Endothelial cell (in vitro differentiated cells): ENCODE measurements around the gene CYSLTR2. TPM values are rescaled to one million over a fixed set of nuclear protein-coding genes. Genes with fewer than 3 reads are reported as not detected.

ENCODE experiments used
- DNase-seq: peaks from one replicate; pipeline ENCODE4 v3.0.0; 2021; ENCODE audit warnings: low spot score
- H3K27ac Mint-ChIP-seq: one replicate; pipeline ENCODE4 v1.8.0; 2021; ENCODE audit warnings: mixed read lengths, inconsistent platforms; ENCODE audit not compliant: unreplicated experiment
- H3K27me3 Mint-ChIP-seq: one replicate; pipeline ENCODE4 v1.8.0; 2021; ENCODE audit warnings: mild to moderate bottlenecking, moderate library complexity, mixed read lengths, inconsistent platforms; ENCODE audit not compliant: unreplicated experiment
- H3K36me3 Mint-ChIP-seq: one replicate; pipeline ENCODE4 v1.8.0; 2021; ENCODE audit warnings: mild to moderate bottlenecking, low read depth, mixed read lengths, inconsistent platforms; ENCODE audit not compliant: unreplicated experiment
- H3K4me1 Mint-ChIP-seq: one replicate; pipeline ENCODE4 v1.8.0; 2021; ENCODE audit warnings: mild to moderate bottlenecking, mixed read lengths, inconsistent platforms; ENCODE audit not compliant: unreplicated experiment
- H3K4me3 Mint-ChIP-seq: one replicate; pipeline ENCODE4 v1.8.0; 2021; ENCODE audit warnings: mild to moderate bottlenecking, mixed read lengths, inconsistent platforms; ENCODE audit not compliant: unreplicated experiment
- H3K9me3 Mint-ChIP-seq: one replicate; pipeline ENCODE4 v1.8.0; 2021; ENCODE audit warnings: mixed read lengths, inconsistent platforms; ENCODE audit not compliant: unreplicated experiment
- CTCF ChIP-seq: fragments of 200-600 bp; sonication (generic); IDR thresholded peaks from one replicate; pipeline ENCODE4 v1.5.0; 2021; ENCODE audit warnings: antibody characterized with exemption; ENCODE audit not compliant: unreplicated experiment
- total RNA-seq: library from RNA; stranded (reverse); fragmentation: NEBNext Ultra II Directional; extraction: Animal tissue kit (Norgen Biotek cat#: 25700); gene quantifications from one replicate; pipeline ENCODE4 v1.2.1, GENCODE V29; 2021; ENCODE audit not compliant: unreplicated experiment

CYSLTR2 gene
- total RNA-seq, 1 donor from 2014 or later, result not detected

DNA sequence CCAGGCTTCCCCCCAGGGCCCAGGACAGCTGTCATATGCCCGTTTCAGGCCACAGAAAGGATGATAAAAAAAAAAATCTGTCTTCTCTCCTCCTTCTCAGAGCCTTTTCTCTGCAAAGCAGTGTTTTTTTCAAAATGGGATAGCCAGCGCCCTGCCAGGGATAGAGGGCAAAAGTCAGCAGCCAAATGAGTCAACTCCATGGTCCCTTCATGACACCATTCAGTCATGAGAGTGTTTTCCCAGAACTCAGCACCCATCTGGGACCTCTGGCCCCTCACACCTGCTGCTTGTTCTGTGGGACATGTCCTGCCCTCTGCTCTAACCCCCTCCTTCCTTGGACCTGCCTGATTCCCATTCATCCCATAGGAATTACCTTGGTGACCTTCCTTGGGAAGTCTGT, 95.0 kb downstream of the CYSLTR2 start:
- H3K36me3 Mint-ChIP-seq, result no peaks in the 10 kb centered on the region
- peaks cover 1% of the 10 kb centered on the region for H3K27me3 Mint-ChIP-seq
- DNase-seq, result no peak
- H3K9me3 Mint-ChIP-seq, result no peaks in the 10 kb centered on the region
- H3K27ac Mint-ChIP-seq, result no peak overlapping the region
- no peak overlapping the region for H3K4me3 Mint-ChIP-seq
- H3K4me1 Mint-ChIP-seq, result no peaks in the 10 kb centered on the region
- no peak for TF ChIP-seq CTCF

- peaks cover 1% of the 10 kb centered on the region for H3K27me3 Mint-ChIP-seq
- DNase-seq, result no peak
- no peaks in the 10 kb centered on the region for H3K4me1 Mint-ChIP-seq
- no peaks in the 10 kb centered on the region for H3K36me3 Mint-ChIP-seq
- no peaks in the 10 kb centered on the region for H3K9me3 Mint-ChIP-seq
- H3K27ac Mint-ChIP-seq, result no peak overlapping the region
- TF ChIP-seq CTCF, result no peak
- no peak overlapping the region for H3K4me3 Mint-ChIP-seq
These were observed 95.4 kb downstream of the CYSLTR2 start for GRCh38 chr13:48749144-48749543.

- H3K9me3 Mint-ChIP-seq, result no peaks in the 10 kb centered on the region
- DNase-seq, result peak; percentile 58
- H3K27ac Mint-ChIP-seq, result no peak overlapping the region
- no peak overlapping the region for H3K4me3 Mint-ChIP-seq
- no peak for TF ChIP-seq CTCF
- no peaks in the 10 kb centered on the region for H3K4me1 Mint-ChIP-seq
- H3K27me3 Mint-ChIP-seq, result peaks cover 1% of the 10 kb centered on the region
- H3K36me3 Mint-ChIP-seq, result no peaks in the 10 kb centered on the region
These were observed 96.2 kb downstream of the CYSLTR2 start for GRCh38 chr13:48749699-48750473.

GRCh38 chr13:48750588-48751383, 97.1 kb downstream of the CYSLTR2 start:
- H3K36me3 Mint-ChIP-seq, result peaks cover 5% of the 10 kb centered on the region
- no peak for TF ChIP-seq CTCF
- H3K27me3 Mint-ChIP-seq, result peaks cover 1% of the 10 kb centered on the region
- no peak overlapping the region for H3K27ac Mint-ChIP-seq
- H3K4me3 Mint-ChIP-seq, result no peak overlapping the region
- no peak for DNase-seq
- no peaks in the 10 kb centered on the region for H3K4me1 Mint-ChIP-seq
- no peaks in the 10 kb centered on the region for H3K9me3 Mint-ChIP-seq

- peaks cover 9% of the 10 kb centered on the region for H3K9me3 Mint-ChIP-seq
- no peak for DNase-seq
- no peak overlapping the region for H3K27ac Mint-ChIP-seq
- peaks cover 7% of the 10 kb centered on the region for H3K36me3 Mint-ChIP-seq
- H3K4me3 Mint-ChIP-seq, result no peak overlapping the region
- no peaks in the 10 kb centered on the region for H3K27me3 Mint-ChIP-seq
- TF ChIP-seq CTCF, result no peak
- no peaks in the 10 kb centered on the region for H3K4me1 Mint-ChIP-seq
These were observed 106.9 kb downstream of the CYSLTR2 start for GRCh38 chr13:48760626-48761025.
